GM18505 (cell line): ENCODE data around the gene KRT2.

Source experiments
- ATAC-seq: cut with Tn5 transposase; IDR thresholded peaks from one replicate; pipeline ENCODE4 v1.9.1; 2021; ENCODE audit not compliant: unreplicated experiment
- POLR2A ChIP-seq: IDR thresholded peaks from 4 replicates; pipeline ENCODE4 v1.6.1; 2011; ENCODE audit warnings: borderline replicate concordance; ENCODE audit not compliant: insufficient read depth, insufficient read length; ENCODE audit errors: extremely low read depth

Gene KRT2

DNA sequence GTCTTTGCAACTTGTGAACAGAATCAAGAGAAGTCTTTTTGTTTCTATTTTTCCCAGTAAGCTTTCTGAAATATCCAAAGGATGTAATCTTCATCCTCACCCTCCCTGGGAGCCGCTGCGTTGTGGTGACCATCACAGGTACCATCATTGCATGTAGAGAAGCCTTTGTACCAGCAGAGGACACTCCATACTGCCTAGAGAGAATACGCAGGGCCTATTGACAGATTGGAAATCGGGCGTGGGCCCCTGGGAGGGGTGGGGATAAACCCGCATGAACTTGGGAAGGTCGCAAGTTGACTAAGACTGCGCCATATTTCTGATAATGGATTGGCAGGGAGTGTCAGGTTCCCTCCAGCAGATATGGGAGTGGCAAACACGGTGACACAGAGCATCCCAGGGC, 15.5 kb upstream of the KRT2 start:
- no peak for TF ChIP-seq POLR2A
- no peak for ATAC-seq

DNA sequence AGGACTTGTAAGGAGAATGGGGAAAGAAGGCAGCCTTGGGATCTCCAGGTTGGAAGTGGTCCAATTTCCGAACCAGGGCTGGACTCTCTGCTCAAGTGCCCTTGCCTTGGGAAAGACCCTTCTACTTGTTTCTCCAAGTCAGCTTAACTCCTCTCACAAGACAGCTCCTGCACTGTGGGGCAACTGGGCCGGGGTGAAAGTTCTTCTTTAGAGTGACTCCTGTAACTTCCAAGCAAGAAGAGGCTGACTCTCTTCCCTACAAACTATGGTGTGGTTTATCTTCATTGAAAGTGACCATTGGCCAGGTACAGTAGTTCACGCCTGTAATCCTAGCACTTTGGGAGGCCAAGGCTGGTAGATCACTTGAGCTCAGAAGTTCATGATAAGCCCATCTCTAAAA, 14.5 kb upstream of the KRT2 start:
- no peak for TF ChIP-seq POLR2A
- ATAC-seq = no peak

DNA sequence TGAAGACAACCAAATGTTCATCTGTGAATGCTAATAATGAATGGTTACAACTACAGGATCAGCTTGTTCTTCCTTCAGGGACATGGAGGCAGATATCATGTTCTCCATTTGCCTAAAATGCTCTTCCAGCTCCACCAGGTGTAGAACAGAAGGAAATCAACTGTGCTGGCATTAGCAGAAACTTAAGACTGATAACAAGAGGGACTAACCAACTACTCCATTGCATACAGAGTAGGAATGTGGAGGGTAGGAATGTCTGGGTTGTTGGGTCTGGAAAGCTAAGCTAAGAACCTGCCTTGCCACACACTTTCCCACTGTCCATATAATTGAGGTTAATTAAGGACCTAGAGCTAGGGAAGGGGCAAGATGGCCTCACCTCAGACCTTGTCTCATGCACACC, 11.4 kb upstream of the KRT2 start:
- TF ChIP-seq POLR2A = no peak
- ATAC-seq = no peak

DNA sequence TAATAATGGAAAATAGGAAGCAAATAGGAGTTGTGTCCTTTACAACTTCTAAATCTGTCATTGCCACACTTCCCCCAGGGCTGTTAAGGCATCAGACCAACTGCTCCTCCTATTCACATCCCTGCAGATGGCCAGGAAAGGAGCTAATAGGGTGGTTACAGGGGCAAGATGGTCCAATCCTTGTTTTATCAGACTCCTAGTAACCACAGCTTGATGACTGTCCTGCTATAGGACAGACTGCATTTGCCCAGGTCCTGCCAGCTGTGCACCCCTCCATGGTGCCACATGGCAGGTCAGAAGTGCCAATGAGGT, 10.9 kb upstream of the KRT2 start:
- TF ChIP-seq POLR2A = no peak
- ATAC-seq = no peak

DNA sequence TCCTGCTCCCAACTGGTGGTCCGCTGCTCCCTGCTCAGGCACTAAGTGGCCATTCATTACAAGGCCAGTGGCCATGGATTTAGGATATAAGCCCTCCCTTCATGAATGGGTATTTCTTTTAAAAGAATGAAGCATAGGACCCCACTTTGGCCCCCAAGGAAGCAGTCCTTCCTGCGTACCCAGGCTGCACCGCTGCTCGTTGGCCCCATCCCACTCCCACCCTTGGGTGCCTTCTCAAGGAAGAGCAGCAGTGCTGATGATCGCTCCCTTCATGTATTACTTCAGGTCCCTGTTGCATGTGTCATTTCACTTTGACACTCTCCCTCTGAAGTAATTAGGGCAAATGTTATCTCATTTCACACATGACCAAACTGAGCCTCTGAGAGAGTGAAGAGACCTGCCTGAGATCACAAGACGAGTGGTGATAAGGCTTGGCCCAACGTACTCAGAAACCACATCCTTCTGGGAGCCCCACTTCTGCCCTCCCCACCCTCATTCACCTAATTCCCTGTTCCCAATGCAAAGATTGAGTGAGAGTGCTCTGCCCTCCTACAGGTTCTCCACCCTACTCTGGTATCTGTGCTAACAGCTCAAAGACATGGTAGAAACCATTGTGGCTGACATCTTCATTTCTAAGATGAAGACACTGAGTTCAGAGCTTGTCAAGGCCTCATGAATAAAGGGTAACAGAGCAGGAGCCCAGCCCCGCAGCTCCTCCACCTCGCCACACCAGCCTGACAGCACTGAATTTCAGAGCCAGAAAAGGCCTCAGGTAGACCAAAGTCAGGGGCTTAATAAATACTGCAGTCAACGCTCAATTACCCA, 10.3 kb upstream of the KRT2 start:
- ATAC-seq = no peak
- no peak for TF ChIP-seq POLR2A

DNA sequence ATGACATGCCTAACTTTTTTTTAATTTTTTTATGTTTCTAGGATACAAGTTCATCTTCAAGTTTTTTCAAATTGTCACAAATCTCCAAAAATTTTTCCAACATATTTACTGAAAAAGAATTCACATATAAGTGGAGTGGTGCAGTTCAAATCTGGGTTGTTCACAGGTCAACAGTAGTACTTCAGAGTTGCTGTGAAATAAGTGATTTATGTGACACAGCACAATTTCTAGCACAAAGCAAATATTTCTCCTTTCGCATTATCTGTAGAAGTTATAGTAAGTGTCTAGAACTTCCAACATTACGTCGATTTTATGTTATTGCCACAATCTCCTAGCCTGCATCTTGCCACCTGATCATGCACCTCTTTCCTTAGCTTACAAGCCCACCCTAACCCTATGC, 9.7 kb upstream of the KRT2 start:
- ATAC-seq = no peak
- TF ChIP-seq POLR2A = no peak

DNA sequence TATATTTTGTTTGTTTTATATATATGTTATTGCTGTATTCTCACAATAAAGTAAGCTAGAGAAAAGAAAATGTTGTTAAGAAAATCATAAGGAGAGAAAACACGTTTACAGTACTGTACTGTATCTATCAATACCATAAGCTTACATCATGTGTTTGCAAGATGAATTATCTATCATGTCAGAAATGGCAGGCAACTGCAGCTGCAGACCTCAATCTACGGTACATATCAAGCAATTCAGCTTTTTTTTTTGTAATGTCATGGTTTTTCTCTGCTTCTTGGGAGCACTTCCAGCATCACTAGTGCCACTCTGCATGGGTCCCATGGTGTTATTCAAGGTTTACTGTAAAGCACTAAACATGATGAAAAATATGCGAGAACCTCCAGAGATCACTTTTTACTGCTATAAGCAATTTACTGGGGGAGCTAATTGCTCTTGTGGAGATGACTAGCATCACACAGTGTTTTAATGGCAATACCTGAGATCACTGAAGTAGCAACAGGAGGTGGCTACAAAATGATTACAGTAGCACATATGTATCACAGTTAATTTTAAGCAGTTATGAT, 9.0 kb upstream of the KRT2 start:
- no peak for TF ChIP-seq POLR2A

DNA sequence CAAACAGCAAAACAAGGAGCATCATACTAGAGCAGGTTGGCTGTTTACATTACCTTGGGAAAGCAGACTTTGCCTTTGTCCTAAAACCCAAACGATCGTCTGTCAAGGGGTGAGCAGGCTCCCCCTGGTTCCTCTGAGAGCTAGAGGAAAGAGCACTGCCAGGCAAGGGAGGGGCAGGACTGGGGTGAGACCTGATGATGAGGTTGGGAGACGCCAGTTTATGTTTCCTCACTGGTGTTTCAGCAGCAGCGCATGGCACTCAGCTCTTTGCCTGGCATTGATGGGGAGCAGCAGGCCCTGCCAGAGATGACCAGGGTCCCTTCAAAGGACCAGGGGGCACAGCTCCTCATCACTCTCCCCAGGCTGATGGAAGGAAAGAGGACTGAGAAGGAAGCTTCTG, 7.9 kb upstream of the KRT2 start:
- TF ChIP-seq POLR2A = no peak

More for the DNA sequence above, 9.0 kb upstream of the KRT2 start:
- ATAC-seq = no peak

DNA sequence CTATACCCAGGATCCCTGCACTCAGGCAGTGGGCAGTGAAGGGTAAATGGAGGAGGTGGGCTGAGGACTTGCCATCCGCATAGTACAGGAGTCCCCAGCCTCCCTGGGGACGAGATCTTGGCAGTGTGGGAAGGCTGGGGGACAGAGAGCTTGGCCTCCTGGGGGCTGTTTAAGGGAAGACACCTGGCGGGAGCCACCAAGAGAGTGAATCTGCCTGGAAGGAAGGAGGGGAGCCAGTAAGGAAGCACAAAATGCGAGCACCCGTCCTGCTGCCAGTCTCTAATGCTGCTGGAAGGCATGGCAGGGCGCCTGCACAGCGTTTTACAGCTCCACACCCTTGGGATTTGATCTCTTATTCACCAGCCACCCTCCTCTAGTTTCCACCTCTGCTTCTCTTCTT, 7.4 kb upstream of the KRT2 start:
- no peak for TF ChIP-seq POLR2A
- no peak for ATAC-seq

More for the DNA sequence above, 7.9 kb upstream of the KRT2 start:
- ATAC-seq = no peak

DNA sequence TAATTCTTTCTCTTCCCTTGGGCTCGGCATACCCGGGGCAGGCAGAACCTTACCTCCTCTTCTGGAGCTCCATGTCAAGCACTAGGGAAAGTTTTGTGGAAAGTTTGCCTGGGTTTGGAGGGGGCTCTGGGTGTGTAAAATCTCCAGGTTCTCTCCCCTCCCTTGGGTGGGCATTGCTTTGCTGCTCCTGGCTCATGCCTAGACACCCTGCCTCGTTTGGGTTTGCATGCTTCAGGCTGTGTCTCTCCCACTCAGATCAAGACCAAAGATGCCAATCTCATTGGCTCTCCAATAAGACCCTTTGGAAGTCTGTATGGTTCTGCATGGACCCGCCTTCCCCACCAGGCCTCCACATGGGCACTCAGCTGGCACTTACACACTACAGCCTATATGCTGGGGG, 6.2 kb upstream of the KRT2 start:
- ATAC-seq = no peak
- no peak for TF ChIP-seq POLR2A

DNA sequence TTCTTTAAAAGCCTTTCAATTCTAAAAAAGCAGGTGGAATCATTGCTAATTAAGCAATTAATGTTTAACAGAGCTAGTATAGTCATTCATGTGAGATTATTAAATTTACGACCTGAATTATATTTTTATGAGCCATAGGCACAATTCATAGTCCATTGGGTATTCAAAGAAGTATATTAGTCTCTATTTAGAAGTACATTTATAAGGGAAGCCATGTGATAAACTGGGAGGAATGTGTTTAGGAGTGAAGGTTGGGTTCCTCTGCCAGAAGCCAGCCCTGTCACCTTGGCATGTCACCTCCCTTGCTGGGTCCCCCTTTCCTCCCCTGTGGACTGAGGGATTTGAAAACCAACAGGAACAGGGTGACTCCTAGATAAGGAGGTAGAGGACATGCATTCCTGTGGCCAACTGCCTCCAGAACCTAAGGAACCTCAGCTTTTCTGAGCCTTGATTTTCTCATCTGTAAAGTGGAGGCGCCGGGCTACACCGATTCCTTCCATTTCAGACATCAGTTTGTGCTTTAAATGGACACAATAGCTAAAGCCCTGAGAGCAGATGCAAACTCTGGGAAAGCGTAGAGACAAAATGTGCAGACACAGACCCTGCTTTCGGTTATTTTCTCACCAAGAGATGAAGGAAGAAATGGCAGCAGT, 5.4 kb upstream of the KRT2 start:
- ATAC-seq = no peak
- TF ChIP-seq POLR2A = no peak

DNA sequence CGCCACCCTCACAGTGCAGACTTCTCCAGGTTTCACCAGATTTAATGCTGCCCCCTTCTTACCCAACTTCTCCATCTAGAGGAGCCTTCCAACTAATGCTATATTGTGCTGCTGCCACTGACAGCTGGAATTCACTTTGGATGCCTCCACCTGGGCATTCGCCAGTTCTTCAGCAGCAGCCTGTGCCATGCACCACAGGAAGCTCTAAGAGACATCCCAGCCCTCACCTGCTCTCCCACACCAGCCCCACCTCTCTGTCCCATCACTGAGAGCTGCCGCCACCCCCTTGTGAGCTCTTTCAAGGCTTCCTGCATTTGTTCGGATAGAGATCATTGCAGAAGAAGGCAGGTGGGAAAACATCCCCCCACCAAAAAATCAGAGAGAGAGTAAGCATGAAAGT, 4.6 kb upstream of the KRT2 start:
- no peak for TF ChIP-seq POLR2A

DNA sequence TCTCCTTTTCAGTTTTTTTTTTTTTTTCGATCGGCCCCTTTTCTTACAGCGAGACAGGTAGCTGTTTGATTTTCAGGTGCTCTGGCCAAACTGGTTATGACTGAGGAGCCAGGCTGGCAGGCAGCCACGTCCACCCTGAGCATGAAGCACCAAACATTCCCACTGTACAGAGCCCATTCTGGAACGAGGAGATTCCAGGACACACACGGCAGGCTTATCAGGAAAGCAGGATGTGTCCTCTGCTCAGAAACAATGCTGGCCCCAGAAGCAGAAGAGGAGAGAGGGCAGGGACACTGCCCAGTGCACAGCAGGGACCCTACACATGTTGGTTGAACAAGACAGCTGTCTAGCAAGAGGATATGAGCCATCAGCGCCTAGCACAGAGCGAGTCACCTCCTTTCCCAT, 3.7 kb upstream of the KRT2 start:
- ATAC-seq = no peak
- TF ChIP-seq POLR2A = no peak

More for the DNA sequence above, 4.6 kb upstream of the KRT2 start:
- no peak for ATAC-seq

DNA sequence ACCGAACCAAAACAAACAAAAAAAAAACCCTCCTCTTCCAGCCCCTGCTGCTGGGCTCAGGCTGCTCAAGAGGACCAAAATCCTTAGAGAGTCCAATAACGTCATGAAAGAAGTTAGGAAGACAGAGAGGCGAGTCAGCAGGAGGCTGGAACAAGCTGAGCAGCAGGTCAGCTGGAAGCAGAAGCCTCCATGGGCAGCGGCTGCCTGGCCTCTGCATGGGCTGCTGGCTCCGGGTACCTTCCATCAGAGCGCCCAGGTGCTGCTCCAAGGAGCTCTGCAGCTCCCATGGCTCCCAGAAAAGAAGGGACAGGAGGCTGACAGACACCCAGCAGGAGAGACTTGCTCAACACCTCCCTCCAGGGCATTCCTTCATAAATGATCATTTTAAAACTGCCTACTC, 3.2 kb upstream of the KRT2 start:
- TF ChIP-seq POLR2A = no peak
- ATAC-seq = no peak

DNA sequence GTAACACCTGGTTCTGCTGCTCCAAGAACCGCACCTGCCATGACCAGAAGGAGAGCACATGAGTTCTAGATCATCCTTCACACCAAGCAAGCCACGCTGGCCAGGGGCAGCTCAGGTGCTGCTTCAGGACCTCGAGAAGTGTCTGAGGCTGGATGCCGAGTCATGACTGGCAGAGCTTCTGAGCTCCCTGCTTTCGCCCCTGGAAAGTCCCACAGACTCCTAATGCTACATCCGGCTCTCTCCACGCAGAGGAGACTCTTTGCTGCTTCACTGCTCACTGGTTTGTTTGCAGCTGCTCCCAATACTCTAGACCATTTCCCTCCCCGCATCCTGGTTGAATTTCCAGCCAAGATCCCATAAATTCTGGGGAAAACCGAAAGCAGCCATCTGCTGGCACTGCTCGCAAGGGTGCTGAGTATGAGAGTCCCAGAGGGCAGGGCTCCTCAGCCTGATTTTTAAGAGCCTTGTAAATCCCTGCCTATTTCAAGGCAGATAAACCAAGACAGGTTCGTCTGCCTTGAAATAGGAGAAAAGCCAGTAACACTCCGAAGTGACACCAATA, 1.4 kb downstream of the KRT2 start:
- ATAC-seq = no peak
- TF ChIP-seq POLR2A = no peak

DNA sequence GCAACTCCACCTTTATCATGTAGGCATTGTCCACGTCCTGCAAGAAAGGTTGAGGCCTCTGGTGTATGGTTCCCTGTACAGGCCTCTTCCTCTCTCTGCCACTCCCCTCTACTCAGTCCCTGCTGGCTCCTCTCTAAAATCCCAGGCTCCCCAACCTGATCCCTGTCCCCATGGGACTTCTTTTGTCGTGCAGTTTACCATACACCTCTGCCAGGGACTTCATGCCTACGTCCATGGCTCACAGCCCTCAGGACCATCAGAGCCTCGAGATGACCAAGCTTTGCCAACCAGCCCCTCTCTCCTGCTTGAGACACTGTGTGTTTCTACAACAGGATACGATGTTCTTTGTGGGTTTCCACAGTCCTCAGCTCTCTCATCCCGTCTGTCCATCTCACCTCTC, 2.9 kb downstream of the KRT2 start:
- no peak for TF ChIP-seq POLR2A
- ATAC-seq = no peak
